Endothelial cell (in vitro differentiated cells): ENCODE data around the gene FOXP2. TPM values are rescaled to one million over a fixed set of nuclear protein-coding genes. Genes with fewer than 3 reads are reported as not detected.

Experiments
- DNase-seq: peaks from one replicate; pipeline ENCODE4 v3.0.0; 2021; ENCODE audit warnings: low spot score
- H3K27ac Mint-ChIP-seq: one replicate; pipeline ENCODE4 v1.8.0; 2021; ENCODE audit warnings: mixed read lengths, inconsistent platforms; ENCODE audit not compliant: unreplicated experiment
- H3K27me3 Mint-ChIP-seq: one replicate; pipeline ENCODE4 v1.8.0; 2021; ENCODE audit warnings: mild to moderate bottlenecking, moderate library complexity, mixed read lengths, inconsistent platforms; ENCODE audit not compliant: unreplicated experiment
- H3K36me3 Mint-ChIP-seq: one replicate; pipeline ENCODE4 v1.8.0; 2021; ENCODE audit warnings: mild to moderate bottlenecking, low read depth, mixed read lengths, inconsistent platforms; ENCODE audit not compliant: unreplicated experiment
- H3K4me1 Mint-ChIP-seq: one replicate; pipeline ENCODE4 v1.8.0; 2021; ENCODE audit warnings: mild to moderate bottlenecking, mixed read lengths, inconsistent platforms; ENCODE audit not compliant: unreplicated experiment
- H3K4me3 Mint-ChIP-seq: one replicate; pipeline ENCODE4 v1.8.0; 2021; ENCODE audit warnings: mild to moderate bottlenecking, mixed read lengths, inconsistent platforms; ENCODE audit not compliant: unreplicated experiment
- H3K9me3 Mint-ChIP-seq: one replicate; pipeline ENCODE4 v1.8.0; 2021; ENCODE audit warnings: mixed read lengths, inconsistent platforms; ENCODE audit not compliant: unreplicated experiment
- total RNA-seq: library from RNA; stranded (reverse); fragmentation: NEBNext Ultra II Directional; extraction: Animal tissue kit (Norgen Biotek cat#: 25700); gene quantifications from one replicate; pipeline ENCODE4 v1.2.1, GENCODE V29; 2021; ENCODE audit not compliant: unreplicated experiment
- TF ChIP-seq, protein P1 (sequence below): fragments of 200-600 bp; sonication (generic); IDR thresholded peaks from one replicate; pipeline ENCODE4 v1.5.0; 2021; ENCODE audit warnings: antibody characterized with exemption; ENCODE audit not compliant: unreplicated experiment

The FOXP2 gene
- total RNA-seq, 1 donor from 2014 or later, result 9.1 TPM

DNA sequence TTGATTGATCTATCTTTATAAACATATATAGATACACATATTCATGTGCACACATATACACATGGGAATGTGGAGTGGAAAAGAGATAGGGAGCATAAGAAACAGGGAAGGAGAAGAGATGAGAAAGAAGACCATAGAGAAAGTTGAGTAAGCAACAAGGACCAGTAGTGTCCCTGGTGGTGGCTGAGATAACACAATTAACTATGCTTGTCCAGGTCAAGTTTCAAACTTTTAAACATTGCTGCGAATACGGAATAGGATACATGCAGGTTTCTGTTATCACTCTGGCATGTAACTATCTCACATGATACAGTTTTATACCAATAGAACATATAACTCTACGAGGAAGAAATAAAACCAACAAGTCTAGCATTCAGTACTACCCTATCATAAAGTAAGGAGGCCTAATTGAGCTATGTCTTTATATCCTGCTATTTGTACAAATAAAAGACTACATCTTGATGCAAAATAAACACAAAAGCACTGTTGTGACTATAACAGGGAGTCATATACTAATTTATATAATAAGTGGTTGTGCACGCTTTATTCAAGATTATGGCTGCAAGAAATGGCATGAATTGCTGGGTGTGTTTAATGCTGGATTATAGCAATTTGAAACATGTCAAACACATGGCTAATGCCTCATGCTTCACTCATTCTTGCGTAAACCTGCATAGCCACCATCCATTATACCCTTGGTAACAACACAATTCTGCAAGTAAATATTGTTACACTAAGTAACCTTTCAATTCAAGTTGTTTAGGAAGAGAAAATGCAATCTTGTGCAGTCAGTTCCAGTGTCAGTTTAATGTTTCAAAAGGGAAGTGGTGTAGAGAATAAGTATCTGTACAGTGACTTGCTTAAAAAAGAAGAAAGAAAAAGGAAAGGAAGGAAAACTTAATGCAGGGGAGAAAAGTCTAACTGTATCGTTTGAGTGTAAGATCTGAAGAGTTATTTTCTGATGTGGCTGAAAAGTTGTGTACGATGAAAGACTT is 8.2 kb downstream of the FOXP2 start:
- Mint-ChIP-seq H3K27ac (no peak overlapping the region), H3K36me3 (no peaks in the 10 kb centered on the region), H3K4me1 (peaks cover 2% of the 10 kb centered on the region), H3K27me3 (no peaks in the 10 kb centered on the region), H3K9me3 (no peaks in the 10 kb centered on the region), H3K4me3 (no peak overlapping the region)
- DNase-seq, result no peak
- TF ChIP-seq, protein P1, sequence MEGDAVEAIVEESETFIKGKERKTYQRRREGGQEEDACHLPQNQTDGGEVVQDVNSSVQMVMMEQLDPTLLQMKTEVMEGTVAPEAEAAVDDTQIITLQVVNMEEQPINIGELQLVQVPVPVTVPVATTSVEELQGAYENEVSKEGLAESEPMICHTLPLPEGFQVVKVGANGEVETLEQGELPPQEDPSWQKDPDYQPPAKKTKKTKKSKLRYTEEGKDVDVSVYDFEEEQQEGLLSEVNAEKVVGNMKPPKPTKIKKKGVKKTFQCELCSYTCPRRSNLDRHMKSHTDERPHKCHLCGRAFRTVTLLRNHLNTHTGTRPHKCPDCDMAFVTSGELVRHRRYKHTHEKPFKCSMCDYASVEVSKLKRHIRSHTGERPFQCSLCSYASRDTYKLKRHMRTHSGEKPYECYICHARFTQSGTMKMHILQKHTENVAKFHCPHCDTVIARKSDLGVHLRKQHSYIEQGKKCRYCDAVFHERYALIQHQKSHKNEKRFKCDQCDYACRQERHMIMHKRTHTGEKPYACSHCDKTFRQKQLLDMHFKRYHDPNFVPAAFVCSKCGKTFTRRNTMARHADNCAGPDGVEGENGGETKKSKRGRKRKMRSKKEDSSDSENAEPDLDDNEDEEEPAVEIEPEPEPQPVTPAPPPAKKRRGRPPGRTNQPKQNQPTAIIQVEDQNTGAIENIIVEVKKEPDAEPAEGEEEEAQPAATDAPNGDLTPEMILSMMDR, result peak; percentile 37

DNA sequence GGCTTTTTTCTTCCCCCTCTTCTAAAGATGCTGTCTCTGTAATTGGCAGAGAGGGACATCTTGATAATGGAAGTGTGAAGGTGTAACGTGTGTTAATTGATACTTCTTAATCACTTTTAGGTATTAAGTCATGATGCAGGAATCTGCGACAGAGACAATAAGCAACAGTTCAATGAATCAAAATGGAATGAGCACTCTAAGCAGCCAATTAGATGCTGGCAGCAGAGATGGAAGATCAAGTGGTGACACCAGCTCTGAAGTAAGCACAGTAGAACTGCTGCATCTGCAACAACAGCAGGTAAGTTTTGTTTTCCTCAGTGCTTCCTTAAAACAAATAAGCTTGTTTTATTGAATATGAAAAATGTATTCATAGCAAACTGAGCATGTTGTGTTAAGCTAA is 11.8 kb downstream of the FOXP2 start:
- Mint-ChIP-seq H3K9me3 (no peaks in the 10 kb centered on the region), H3K4me1 (no peaks in the 10 kb centered on the region), H3K36me3 (no peaks in the 10 kb centered on the region), H3K27me3 (no peaks in the 10 kb centered on the region), H3K4me3 (no peak overlapping the region), H3K27ac (no peak overlapping the region)
- DNase-seq, result no peak
- TF ChIP-seq, protein P1, result no peak

DNA sequence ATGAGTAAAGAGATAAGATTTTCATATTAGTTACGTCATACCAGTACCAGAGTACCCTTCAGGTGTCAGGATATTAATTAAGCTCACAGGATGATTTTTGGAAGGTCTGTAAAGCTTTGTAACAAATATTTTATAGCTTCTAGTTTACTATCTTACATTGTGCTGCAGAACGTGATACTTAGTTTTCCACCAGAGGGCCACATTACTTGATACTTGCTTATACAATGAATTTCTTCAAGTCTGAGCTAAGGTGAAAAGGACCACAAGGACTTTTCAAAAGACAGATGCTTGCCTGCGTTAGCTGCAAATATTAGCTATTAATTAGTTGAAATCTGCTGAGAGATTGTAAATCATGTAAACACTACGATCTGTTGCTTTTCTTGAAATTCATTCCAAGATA is 12.2 kb downstream of the FOXP2 start:
- Mint-ChIP-seq H3K9me3 (no peaks in the 10 kb centered on the region), H3K27ac (no peak overlapping the region), H3K4me1 (no peaks in the 10 kb centered on the region), H3K4me3 (no peak overlapping the region), H3K36me3 (no peaks in the 10 kb centered on the region), H3K27me3 (no peaks in the 10 kb centered on the region)
- TF ChIP-seq, protein P1, result no peak
- DNase-seq, result no peak

DNA sequence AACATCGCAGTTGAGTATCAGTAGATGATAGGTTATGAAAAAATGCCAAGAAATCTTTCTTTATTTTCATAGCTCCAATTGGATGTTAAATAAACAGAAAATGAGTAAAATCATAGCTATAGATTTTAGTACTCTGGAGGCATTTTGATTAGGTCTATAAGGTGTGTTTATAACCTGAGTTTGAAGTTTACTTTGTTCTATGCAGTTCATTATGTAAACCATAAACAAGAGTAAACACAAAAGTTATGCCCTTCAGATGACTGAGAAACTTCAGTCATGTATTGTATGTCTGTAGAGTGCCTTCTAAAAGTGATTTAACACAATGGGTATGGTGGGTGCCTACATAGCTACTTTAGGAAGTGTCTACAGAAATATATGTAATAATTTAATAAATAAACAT is 13.6 kb downstream of the FOXP2 start:
- Mint-ChIP-seq H3K36me3 (no peaks in the 10 kb centered on the region), H3K4me3 (no peak overlapping the region), H3K27ac (no peak overlapping the region), H3K4me1 (no peaks in the 10 kb centered on the region), H3K27me3 (no peaks in the 10 kb centered on the region), H3K9me3 (no peaks in the 10 kb centered on the region)
- TF ChIP-seq, protein P1, result no peak
- DNase-seq, result no peak

DNA sequence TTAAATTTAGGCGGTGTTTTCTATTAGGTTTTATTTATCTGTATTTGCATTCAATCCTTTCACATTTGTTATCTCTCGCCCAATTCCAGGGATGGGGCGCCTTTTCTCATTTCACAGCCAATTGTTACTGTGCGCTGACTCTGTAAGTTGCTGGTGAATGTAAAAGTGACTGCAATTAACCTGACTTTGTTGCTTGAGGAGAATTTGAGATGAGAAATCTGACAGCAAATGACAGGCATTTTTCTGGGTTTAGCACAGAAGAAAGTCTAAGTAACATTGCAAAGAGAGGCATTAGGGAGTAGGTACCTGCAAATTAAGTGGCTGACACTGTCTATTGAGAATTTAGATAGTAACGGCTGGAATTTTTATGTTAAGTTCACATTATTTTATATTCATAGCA is 16.6 kb downstream of the FOXP2 start:
- no peak overlapping the region for H3K27ac Mint-ChIP-seq
- DNase-seq, result no peak
- no peaks in the 10 kb centered on the region for H3K4me1 Mint-ChIP-seq
- TF ChIP-seq, protein P1, result no peak
- no peaks in the 10 kb centered on the region for H3K9me3 Mint-ChIP-seq
- H3K36me3 Mint-ChIP-seq, result no peaks in the 10 kb centered on the region
- no peaks in the 10 kb centered on the region for H3K27me3 Mint-ChIP-seq
- H3K4me3 Mint-ChIP-seq, result no peak overlapping the region
